Coronary artery (tissue), 2 donors: Measurements from ENCODE around the gene ADCY9.
"Not testable (repeated sequence)": the region's sequence is repeated elsewhere in the genome, so short reads cannot be mapped to it uniquely, and the experiment has no call there.

Experiments
- DNase-seq: peaks from one replicate; pipeline ENCODE4 v3.0.0-alpha.2; 2017; ENCODE audit warnings: low spot score
- H3K27ac ChIP-seq, 2 donors: fragments of 200-600 bp; sonication (generic); one replicate each; pipeline ENCODE4 v1.5.1; 2016 to 2019
- H3K4me3 ChIP-seq: fragments of 200-600 bp; sonication (generic); 2 replicates; pipeline ENCODE4 v1.5.1; 2016; ENCODE audit warnings: mild to moderate bottlenecking, moderate library complexity
- TF ChIP-seq, protein P1 (sequence below): fragments of 200-600 bp; sonication (generic); IDR thresholded peaks from one replicate; pipeline ENCODE4 v1.5.1; 2019; ENCODE audit warnings: antibody characterized with exemption

ADCY9 gene

DNA sequence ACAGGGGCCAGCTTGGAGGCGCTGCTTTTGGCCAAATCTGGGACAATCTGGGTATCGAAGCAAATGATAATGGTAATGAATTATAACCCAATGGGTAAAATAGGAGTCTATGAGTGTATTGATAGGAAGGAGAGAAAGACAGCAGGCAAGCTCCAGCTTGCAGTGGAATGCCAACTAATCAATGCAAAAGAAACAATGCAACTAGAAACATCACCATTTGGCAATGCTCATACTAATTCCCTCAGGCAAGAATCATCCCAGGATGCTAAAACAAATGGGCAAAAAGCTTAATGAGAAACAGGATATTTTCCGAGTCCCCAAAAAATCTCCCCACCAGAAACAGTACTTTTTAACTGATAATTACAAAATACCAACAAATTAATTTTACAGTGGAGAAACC, 64.7 kb downstream of the ADCY9 start:
- peak overlapping the region in 1 of 2 donors; percentile 85 for H3K27ac ChIP-seq
- TF ChIP-seq, protein P1, sequence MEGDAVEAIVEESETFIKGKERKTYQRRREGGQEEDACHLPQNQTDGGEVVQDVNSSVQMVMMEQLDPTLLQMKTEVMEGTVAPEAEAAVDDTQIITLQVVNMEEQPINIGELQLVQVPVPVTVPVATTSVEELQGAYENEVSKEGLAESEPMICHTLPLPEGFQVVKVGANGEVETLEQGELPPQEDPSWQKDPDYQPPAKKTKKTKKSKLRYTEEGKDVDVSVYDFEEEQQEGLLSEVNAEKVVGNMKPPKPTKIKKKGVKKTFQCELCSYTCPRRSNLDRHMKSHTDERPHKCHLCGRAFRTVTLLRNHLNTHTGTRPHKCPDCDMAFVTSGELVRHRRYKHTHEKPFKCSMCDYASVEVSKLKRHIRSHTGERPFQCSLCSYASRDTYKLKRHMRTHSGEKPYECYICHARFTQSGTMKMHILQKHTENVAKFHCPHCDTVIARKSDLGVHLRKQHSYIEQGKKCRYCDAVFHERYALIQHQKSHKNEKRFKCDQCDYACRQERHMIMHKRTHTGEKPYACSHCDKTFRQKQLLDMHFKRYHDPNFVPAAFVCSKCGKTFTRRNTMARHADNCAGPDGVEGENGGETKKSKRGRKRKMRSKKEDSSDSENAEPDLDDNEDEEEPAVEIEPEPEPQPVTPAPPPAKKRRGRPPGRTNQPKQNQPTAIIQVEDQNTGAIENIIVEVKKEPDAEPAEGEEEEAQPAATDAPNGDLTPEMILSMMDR = no peak
- no peak overlapping the region for H3K4me3 ChIP-seq
- no peak for DNase-seq

DNA sequence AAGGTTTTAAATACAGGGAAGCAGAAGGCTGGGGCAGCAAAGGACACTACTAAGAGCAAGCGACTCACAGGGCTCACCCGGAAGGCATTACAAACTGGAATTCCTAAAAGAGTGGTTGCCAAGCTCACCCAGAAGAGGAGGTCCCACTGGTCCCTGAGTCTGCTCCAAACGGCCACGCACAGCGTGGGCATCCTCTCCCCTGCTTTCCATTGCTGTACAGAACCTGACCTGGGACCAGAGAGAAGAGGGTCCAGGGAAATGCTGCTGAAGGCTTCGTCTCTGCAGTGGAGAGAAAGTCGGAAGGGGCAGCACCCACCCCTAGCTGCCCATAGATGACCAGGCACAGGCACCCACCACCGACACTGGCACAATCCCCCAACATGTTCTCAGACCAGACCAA, 67.2 kb downstream of the ADCY9 start:
- Histone ChIP-seq H3K27ac (no peak overlapping the region), H3K4me3 (no peak overlapping the region)
- no peak for DNase-seq
- TF ChIP-seq, protein P1 = no peak

DNA sequence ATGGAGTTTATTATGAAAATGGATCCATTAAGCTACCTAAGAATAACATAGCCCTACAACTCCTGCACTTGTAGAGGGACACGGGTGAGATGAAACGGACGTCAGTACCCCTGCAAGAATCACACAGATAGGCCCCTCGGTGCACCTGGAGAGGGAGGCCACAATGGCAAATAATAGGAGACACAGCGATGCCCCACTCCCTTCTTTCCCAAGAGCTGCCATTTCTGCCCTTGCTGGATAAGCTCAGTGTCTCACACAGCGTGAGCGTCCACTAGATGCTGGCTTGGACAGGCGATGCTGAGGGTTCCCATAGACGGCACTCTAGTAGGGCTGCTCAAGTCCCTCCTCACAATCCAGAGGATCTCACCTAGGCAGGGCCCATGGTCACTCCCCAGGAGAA, 67.8 kb downstream of the ADCY9 start:
- no peak overlapping the region for H3K4me3 ChIP-seq
- H3K27ac ChIP-seq = no peak overlapping the region
- TF ChIP-seq, protein P1 = no peak
- no peak for DNase-seq

DNA sequence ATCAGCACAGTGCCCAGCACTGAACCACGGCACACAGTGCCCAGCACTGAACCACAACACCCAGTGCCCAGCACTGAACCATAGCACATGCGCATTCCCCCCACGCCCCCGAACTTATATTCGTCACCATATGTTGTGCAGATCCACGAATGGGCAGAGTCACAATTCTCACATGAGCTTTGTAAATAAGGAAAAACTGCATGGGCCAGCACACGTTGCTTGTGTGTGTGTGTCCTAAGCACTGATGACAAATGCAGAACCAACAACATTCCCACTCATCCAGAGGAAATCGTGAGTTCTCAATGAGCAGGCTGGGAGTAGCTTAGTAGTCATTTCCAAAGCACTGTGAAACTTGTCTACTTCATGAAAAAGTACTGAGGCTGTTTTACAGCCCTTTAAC, 70.0 kb downstream of the ADCY9 start:
- TF ChIP-seq, protein P1 = no peak
- DNase-seq = no peak
- no peak overlapping the region for H3K4me3 ChIP-seq
- H3K27ac ChIP-seq = no peak overlapping the region

DNA sequence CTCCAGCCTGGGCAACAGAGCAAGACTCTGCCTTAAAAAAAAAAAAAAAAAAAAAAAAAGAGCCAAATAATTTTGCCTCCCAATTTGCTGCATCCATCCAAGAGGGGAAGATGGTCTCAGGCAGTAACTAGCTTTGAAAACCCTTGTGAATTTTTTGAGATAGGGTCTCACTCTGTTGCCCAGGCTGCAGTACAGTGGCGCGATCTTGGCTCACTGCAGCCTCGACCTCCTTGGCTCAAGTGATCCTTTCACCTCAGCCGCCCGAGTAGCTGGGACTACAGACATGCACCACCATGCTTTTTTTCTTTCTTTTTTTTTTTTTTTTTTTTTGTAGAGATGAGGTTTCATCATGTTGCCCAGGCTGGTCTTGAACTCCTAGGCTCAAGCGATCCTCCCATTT, 70.7 kb downstream of the ADCY9 start:
- not testable (repeated sequence) for DNase-seq, H3K4me3 ChIP-seq, H3K27ac ChIP-seq

DNA sequence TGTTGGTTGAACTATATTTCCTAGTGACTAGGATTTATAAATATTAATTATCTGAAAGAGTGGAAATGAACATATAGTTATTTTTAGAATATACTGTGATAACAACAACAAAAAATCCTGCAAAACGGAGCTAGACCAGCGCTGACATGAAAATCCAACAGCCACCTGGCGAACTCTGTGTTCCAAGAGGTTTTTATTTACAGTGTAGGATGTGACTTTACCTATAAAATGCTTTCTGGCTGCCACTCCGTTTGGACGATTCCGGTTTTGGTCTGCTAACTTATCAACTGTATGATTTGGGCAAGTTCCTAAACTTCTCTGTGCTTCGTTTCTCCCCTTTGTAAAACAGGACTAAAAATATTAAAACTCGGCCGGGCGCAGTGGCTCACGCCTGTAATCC, 73.7 kb downstream of the ADCY9 start:
- Histone ChIP-seq H3K27ac (no peak overlapping the region), H3K4me3 (no peak overlapping the region)
- DNase-seq = no peak
- TF ChIP-seq, protein P1 = no peak

DNA sequence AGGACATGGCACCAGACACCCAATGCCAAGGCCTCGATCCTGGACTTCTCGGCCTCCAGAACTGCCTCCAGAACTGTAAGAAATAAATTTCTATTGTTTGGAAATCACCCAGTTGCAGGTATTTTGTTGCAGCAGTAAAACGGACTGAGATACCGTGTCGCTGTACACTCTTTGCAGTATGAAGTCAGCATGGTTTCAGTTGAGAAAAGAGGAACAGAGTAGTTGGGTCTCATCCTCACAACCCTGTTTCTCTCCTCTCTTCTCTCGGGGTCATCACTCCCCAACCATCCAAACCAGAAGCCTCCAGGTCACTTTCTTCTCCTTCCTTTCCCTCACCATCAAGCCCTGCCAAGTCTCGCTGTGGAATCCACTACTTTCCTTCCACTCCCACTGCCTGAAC, 77.8 kb downstream of the ADCY9 start:
- TF ChIP-seq, protein P1 = no peak
- Histone ChIP-seq H3K4me3 (no peak overlapping the region), H3K27ac (no peak overlapping the region)
- no peak for DNase-seq

DNA sequence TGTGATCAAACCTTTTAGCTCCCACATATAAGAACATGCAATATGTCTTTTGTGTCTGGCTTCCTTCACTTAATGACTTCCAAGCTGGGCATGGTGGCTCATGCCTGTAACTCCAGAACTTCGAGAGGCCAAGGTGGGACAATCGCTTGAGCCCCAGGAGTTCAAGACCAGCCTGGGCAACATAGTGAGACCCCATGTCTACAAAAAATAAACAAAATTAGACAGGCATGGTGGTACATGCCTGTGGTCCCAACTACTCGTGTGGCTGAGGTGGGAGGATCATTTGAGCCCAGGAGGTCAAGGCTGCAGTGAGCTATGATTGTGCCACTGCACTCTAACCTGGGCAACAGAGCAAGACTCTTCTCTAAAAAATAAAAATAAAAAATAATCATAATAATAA, 79.3 kb downstream of the ADCY9 start:
- not testable (repeated sequence) for DNase-seq, H3K27ac ChIP-seq, H3K4me3 ChIP-seq
